HG02642 (cell line): Measurements from ENCODE around the gene STAMBP.
"Not testable (repeated sequence)": the region's sequence is repeated elsewhere in the genome, so short reads cannot be mapped to it uniquely, and the experiment has no call there.

Experiments used
- ATAC-seq: cut with Tn5 transposase; IDR thresholded peaks from one replicate; pipeline ENCODE4 v1.9.1; 2021; ENCODE audit warnings: mild to moderate bottlenecking; ENCODE audit not compliant: unreplicated experiment, poor library complexity

Gene STAMBP

DNA sequence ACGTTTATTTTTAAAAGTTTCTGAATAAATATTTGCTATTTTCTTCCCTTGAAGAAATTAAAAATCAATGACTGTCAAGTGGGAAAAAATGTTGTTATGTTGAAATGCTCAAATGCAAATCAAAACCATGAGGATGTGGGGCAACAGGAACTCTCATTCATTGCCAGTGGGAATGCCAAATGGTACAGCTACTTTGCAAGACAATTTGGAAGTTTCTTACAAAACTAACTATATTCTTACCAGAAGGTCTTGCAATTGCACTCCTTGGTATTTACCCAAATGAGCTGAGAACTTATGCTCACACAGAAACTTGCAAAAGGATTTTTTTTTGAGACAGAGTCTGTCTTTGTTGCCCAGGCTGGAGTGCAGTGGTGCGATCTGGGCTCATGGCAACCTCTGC, 56.6 kb downstream of the STAMBP start:
- no peak for ATAC-seq

DNA sequence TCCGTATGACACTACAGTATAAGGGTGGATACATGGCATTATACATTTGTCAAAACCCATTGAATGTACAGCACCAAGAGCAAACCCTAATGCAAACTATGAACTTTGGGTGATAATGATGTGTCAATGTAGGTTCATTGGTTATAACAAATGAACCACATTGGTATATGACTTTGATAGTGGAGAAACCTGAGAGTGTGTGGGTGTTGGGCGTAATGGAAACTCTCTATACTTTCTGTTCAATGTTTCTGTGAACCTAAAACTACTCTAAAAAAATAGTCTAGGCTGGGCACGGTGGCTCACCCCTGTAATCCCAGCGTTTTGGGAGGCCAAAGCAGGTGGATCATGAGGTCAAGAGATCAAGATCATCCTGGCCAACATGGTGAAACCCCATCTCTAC, 57.6 kb downstream of the STAMBP start:
- no peak for ATAC-seq

DNA sequence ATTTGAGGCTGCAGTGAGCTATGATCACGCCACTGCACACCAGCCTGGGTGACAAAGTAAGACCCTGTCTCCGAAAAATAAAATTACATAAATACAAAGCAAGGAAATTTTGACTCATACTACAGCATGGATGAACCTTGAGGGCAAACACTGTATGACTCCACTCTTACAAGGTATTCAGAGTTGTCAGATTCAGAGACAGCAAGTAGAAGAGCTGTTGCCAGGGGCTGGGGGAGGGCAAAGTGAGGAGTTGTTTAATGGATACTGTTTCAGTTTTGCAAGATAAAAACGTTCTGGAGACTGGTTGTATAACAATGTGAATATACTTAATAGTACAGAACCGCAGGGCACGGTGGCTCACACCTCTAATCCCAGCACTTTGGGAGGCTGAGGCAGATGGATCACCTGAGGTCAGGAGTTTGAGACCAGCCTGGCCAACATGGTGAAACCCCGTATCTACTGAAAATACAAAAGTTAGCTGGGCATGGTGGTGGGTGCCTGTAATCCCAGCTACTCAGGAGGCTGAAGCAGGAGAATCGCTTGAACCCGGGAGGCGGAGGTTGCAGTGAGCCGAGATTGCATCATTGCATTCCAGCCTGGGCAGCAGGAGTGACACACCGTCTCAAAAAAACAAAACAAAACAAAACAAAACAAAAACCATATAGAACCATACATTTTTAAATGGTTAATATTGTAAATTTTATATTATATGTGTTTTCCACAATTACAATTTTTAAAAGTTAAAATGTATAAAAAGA, 59.0 kb downstream of the STAMBP start:
- ATAC-seq = not testable (repeated sequence)

DNA sequence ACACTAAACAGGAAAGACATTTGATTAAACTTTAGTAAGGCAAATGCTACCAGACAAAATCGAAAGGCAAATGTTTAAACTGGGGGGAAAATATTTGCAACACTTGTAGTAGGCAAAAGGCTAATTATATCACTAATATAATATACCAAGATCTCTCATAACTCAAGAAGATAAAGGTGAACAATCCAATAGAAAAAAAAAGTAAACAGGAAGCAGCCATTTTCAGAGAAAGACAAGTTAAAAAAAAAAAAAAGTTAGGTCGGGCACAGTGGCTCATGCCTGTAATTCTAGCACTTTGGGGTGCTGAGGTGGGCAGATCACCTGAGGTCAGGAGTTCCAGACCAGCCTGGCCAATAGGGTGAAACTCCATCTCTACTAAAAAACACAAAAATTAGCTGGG, 59.6 kb downstream of the STAMBP start:
- ATAC-seq = no peak

DNA sequence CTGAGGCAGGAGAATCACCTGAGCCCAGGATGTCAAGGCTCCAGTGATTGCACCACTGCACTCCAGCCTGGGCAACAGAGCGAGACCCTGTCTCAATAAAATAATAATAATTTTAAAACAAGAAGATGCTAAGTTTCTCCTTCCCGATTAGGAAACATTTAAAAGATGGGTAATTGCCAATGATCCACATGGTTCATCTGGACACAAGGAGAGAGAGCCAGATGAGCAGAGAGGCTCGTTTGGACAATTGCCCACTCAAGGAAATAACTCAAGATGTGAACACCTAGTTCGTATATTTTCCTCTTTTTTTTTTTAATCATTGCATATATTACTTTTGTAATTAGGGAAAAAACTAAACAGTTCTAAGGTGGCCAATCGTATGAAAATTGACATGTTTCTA, 60.4 kb downstream of the STAMBP start:
- no peak for ATAC-seq

DNA sequence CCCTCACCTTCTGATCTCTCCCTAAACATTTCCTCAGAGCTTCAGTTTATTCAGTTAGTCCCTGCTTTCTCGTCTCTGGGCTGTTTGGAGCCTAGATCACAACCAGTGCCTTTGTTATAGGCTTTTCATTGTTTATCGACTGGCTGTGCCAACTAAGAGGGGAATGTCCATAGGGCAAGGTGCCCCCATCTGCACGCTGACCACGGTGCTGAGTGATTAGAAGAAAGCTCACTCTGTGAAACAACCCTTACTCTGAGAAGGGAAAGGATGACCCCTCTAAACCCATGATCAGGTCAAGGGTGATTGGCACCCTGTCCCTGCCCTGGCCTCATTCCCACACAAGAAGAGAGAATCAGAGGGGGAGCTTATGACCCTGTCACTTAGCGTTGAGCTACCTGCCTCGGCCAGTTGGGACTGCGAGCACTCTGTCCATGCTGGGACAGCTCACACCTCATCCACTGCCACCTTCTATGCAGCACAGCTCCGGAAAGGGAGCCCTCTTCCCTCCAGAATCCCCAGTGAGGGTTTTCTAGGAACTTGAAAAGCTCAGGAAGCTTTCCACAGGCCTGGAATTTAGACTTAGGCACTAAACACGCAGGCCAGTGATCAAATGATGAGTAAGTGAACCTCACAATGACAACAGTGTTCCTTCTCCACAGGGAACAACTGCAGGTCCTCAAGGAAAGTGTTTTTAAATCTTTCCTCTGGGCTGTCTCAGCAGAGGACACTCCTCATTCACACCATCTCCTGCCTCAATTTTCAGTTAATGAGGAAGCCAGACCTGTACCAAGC, 61.7 kb downstream of the STAMBP start:
- ATAC-seq = no peak

DNA sequence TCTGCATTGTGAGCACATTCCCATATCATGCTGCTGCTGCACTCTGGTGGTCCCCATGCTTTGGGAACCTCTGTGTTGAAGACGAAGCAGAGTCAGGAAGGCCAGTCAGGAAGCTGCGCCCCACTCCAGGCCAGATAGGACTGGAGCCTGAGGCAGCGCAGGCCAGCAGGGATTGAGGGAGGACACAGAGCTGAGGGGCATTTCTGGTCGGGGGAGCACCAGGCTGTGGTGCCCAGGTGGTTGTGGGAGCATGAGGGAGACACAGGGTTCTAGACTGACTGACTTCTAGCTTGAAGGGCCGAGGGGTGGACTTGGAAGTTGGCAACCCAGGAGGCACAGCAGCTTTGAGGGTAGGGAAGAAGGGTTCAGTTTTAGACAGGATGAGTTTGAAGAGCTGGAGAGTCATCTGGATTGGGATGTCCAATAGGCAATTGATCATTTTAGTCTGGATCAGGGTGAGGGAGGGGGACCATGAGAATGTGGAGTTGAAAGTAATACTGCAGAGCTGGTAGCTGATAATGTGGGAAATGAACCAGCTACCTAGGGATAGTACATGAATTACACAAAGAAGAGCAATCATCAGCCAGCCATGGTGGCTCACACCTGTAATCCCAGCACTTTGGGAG, 62.6 kb downstream of the STAMBP start:
- ATAC-seq = no peak

DNA sequence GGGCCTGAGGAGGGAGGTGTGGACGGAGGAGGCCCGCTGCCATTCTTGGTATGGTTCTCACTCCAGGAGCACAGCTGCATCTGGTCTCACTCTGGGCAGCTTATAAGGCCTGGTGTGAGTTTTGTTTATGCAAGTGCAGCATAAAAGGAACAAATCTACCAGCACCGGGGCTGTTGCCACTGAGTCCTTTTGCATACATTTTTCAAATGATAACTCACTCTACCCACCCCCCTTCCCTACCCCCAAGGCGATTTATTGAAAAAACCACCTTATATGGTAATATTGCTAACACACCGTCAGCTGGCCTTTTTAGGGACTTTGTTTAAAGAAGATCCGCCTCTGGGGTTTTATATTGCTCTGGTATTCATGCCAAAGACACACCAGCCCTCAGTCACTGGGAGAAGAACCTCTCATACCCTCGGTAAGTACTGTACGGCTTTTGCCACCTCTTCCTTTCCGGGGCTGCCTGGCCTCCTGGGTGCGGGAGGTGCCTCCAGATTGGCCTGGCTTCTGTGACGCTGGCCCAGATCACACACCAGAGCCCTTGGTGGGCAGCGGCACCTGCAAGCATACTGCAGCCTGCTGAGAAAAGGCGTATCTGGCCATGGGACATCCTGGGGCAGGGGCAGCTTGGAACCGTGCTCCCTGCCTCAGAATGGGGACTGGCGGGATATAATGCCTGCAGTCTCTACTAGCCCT, 64.0 kb downstream of the STAMBP start, which contains the start of gene ACTG2:
TSS of gene ACTG2 (plus strand) at position 378 of the 699 bp plus-strand sequence. CDS start 8,304 bp downstream, outside the sequence.
- ATAC-seq = no peak

DNA sequence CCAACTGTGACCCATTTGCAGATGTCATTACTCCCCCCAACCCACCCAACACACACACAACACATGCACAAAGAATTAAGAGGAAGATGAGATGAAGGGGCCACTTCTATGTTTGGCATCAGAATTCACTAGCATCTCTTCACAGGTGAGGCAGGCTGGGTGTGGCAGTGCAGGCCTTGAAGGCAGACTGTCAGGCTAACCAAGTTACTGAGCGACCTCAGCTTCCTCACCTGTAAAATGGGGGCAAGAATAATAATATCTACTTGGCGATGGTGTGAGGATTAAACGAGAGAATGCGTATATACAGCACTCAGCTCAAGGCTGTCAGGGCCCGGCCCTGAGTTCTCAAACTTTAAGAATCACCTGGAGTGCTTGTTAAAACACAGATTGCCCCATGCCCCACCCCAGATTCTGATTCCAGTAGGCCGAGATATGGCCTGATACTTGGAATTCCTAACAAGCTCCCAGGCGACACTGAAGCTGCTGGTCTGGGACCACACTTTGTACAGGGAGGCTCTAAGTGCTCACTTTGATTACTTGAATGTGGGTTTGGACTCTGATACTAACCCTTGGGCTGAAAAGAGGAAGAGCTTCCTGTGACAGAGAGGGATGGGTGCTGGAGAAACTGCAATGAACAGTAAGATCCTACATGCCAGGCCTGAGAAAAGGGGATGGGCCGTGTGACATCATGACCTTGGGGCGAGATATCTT, 65.2 kb downstream of the STAMBP start:
- no peak for ATAC-seq

DNA sequence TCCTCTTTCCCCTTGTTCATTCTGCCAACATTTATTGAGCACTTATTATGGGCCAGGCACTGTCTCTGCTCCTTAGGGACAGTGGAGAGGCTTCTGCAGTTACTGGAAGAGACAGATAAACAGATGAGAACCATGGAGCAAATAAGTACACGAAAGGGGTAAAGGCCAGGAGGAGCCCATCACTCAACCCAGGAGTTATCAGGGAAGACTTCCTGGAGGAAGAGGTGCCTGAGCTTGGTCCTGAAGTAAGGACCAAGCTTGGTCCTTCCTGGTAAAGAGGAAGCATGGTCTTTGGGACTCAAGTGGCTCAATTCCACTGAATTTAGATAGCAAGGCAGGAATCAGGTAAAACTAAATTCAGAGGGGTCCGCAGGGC, 65.7 kb downstream of the STAMBP start:
- no peak for ATAC-seq

DNA sequence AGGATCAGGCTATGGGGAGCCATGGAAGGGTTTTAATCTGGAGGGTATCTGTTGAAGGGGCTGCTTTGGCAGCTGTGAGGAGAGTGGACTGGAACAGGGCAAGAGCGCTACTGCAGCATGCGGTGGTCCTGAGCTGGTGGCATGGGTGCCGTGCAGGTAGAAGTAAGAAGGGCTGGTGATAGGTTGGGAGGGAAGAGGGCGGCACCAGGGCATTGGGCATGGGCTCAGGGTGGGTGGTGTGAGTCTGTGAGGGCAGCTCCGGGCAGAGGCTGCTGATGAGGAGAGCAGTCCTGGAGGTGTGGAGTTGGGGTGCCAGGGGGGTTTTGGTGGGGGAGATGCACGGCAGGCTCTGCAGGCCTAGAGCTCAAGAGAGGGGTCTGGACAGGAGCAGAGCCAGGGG, 66.1 kb downstream of the STAMBP start:
- ATAC-seq = no peak

DNA sequence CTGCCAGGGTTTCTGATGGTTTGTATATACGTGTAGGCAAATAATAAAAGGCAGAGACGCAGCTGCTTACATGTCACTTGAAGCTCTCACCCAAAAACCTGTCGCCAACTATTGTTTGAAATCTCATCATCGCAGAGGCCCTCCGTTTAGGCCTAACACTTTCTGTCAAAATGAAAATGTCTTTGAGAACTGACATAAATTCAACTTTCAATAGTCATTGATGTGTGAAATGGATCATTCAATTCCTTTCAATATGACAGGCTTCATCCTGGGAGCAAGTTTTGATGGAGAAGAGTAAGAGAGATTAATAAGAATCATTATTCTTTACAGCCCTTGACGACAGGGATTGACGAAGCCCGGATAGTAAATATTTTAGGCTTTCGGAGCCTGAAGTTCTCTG, 66.7 kb downstream of the STAMBP start:
- ATAC-seq = no peak

DNA sequence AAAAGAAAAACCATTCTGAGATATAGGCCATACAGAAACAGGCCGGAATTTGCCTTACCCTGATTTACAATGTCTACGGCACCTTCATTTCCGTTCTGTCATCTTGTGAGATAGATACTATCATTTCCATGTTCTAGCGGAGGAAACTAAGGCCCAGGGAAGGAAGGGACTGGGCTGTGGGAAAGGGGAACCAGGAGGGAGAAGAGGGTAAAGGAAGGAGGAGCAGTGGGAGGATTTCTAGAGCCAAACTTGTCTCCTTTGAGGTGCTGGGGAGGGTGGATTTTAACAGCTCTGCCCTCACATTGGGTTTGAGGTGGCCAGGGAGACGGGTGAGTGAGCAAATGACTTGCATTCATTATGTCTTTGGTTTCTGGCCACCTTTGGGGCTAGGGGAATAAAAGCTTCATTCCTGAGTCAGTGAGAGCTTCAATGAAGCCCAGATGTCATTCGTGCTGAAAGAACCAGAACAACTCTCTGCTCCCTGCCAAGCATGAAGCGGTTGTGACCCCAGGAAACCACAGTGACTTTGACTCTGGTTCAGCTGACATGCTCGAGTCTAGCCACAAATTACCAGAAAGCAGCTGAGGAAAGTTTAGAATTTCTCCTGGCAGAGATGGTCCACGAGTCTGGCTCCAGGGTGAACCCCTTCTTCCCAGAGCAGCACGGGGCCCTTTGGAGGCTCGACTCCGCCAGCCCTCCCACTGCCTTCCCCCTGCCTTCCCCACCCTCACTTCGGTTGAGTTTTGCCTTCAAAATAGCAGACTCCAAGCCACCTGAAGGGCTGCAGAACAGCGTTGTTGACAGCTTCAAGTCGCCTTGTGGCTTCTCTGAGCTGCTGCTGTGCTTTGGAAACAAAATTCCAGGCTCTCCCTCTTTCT, 67.8 kb downstream of the STAMBP start:
- ATAC-seq = peak; percentile 64

DNA sequence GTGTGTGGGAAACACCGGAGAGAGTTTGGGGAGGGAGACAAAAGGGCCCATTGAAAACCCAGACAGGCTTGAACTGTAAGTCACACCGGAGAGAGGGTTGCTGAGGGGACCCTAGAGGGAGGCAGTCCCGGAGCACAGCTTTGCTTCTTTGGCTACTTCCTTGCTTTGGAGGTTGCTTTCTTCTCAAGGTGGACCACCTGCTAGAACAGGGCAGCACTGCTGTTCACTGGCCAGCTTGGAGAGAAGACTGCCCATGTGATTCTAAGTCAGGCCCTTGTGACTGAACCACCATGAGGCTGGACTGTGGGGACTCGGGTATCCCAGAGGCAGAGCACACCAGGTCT, 68.5 kb downstream of the STAMBP start:
- ATAC-seq = no peak

DNA sequence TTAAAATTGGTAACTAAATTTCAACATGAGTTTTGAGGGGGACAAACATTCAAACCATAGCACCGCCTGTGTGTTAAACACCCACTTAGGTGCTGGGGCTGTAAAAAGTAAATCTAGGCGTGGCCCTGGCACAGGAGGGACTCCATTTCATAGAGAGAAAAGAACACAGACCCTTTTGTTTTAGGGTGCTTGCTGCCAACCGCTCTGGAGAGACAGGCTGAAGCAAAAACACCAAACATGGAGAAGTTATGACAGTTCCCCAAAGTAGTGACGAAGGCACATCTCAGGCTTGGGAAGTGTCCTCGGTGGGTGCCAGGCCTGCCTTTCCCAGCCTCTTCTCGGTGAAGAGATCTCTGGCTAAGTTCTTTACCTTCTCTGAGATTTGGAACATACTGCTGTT, 69.2 kb downstream of the STAMBP start:
- no peak for ATAC-seq

DNA sequence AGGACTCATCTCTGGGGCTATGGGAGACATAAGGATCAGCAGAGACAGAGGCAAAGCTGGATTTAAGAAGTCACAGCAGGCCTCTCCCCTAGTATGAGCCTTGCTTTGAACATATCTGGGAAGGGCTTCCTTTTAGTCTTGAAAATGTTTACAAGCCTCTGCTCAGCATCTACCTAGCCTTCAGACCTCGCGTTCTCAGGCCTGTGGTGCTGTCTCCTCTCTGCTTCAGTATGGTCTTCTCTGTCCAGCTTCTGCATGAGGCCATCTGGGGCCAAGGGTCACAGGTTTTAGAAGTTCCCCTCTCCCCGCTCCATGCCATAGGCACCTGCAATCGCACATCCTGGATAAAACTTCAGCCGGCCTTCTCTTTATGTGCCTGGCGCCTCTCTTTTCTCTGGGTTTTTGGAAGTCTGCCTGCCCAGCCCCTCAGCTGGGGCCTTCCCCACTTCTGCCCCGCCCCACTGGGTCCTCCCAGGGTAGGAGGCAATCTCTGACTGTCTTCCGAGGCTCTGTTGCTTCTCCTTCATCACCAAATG, 71.1 kb downstream of the STAMBP start:
- no peak for ATAC-seq

DNA sequence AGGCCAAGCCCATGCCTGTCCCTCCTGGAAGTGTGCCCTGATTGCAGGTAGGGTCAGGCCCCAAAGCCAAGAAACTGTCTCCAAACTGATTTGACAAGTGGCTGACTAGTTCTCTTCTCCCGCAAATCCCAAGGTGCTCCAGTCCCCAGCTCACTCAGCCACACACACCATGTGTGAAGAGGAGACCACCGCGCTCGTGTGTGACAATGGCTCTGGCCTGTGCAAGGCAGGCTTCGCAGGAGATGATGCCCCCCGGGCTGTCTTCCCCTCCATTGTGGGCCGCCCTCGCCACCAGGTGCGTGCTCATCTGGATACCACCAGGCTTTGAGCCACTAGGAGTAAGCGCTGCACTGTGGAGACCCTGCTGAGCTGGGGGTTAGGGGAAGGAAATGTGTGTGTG, 72.4 kb downstream of the STAMBP start:
- ATAC-seq = no peak

DNA sequence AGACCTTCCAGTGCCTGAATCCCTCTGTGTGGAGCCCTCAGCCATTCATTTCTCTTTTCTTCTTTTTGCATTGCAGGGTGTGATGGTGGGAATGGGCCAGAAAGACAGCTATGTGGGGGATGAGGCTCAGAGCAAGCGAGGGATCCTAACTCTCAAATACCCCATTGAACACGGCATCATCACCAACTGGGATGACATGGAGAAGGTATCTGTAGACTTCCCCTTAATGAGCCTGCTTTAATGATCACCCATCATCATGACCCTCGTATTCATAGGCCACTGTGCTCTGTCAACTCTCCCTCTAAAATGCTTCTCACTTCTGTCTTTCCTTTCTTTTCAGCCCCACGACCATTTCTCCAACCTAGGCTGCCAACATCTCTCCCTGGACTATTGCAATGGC, 73.5 kb downstream of the STAMBP start:
- no peak for ATAC-seq

DNA sequence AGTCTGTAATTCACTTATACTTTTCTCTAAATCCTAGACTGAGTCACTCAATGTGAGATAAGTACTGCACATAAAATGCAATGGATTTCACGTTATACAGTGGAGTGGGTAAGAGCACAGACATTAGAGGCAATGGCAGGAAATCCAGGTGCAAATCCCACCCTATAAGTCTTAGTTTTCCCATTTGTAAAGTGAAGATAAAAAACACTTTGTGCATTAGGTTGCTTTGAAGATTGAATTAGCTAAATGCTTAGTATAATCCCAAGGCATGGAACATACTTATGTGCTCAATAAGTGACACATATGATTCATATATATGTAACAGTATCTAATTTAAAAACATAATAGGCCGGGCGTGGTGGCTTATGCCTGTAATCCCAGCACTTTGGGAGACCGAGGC, 74.6 kb downstream of the STAMBP start:
- no peak for ATAC-seq
